Measurements from ENCODE around the gene VIPR2. TPM values are rescaled to one million over a fixed set of nuclear protein-coding genes. Genes with fewer than 3 reads are reported as not detected.

VIPR2 gene
- total and polyA plus RNA-seq, 8 donors, result 3.7 to 13.7 (median 10.6) TPM

DNA sequence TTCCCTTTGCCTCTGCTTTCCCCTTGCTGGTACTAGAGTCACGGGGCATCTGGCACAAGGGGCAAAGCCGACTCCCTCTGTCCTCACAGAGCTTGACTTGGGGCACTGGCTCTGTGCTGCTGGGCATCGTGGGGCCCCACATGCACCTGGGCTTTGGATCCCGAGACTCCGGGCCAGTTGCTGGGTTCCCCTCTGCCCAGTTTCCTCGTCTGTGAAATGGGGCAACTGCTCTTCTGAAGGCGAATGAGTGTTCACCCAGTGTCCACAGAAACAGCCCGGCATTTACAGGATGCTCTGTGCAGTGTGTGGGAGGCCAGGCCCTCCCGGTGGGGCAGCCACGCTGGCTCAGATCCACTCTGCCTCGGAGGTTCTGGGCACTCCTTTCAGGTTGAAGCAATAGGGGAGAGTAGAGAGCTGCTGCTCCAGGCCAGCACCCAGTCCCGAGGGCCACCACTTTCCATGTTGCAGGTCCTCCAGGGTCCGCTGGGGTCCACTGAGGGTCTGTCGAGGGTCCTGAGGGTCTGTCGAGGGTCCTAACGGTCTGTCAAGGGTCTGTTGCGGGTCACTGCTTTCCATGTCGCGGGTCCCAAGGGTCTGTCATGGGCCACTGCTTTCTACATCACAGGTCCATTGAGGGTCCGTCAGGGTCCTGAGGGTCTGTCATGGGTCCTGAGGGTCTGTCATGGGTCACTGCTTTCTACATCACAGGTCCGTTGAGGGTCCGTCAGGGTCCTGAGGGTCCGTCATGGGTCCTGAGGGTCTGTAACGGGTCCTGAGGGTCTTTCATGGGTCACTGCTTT, 103.6 kb downstream of the VIPR2 start:
- H3K36me3 ChIP-seq, result no peaks in the 10 kb centered on the region
- intact Hi-C loops (cut with DNase I), result no loop called here
- no peaks in the 10 kb centered on the region for H3K27me3 ChIP-seq
- no peaks in the 10 kb centered on the region for H3K4me1 ChIP-seq
- no peak overlapping the region for H3K4me3 ChIP-seq
- DNase-seq (peak in 1 of 6 donors; percentile 41), ATAC-seq (no peak), FAIRE-seq (no peak)
- TF ChIP-seq, protein P1, sequence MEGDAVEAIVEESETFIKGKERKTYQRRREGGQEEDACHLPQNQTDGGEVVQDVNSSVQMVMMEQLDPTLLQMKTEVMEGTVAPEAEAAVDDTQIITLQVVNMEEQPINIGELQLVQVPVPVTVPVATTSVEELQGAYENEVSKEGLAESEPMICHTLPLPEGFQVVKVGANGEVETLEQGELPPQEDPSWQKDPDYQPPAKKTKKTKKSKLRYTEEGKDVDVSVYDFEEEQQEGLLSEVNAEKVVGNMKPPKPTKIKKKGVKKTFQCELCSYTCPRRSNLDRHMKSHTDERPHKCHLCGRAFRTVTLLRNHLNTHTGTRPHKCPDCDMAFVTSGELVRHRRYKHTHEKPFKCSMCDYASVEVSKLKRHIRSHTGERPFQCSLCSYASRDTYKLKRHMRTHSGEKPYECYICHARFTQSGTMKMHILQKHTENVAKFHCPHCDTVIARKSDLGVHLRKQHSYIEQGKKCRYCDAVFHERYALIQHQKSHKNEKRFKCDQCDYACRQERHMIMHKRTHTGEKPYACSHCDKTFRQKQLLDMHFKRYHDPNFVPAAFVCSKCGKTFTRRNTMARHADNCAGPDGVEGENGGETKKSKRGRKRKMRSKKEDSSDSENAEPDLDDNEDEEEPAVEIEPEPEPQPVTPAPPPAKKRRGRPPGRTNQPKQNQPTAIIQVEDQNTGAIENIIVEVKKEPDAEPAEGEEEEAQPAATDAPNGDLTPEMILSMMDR (IDR thresholded peaks at IDR 0.05), result no peak
- WGBS, 2 donors, result 88 to 95% methylated on average over 24 of the region's 24 CpGs
- no peak overlapping the region for H3K27ac ChIP-seq
- no peaks in the 10 kb centered on the region for H3K9me3 ChIP-seq

DNA sequence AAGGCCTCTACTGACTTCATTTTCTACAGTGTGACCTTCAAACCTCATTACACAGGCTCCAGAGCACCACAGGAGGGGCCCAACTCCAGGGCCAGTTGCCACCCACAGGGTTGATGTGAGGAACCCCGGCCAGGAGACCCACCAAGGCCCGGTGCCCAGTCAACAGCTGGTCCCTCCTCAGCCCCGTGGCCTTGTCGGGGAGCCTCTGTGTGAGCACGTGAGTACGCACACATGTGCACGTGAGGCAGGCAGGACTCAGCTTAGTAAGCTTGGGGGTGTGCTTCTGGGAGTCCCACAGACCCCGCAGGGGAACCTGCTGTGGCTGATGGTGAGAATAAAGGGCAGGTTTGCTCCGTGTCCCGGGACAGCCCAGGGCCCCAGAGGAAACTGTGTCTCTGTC, 104.5 kb downstream of the VIPR2 start:
- 71 to 74% methylated on average over 10 of the region's 10 CpGs for WGBS, 2 donors
- peak in 1 of 6 donors; percentile 35 for DNase-seq

DNA sequence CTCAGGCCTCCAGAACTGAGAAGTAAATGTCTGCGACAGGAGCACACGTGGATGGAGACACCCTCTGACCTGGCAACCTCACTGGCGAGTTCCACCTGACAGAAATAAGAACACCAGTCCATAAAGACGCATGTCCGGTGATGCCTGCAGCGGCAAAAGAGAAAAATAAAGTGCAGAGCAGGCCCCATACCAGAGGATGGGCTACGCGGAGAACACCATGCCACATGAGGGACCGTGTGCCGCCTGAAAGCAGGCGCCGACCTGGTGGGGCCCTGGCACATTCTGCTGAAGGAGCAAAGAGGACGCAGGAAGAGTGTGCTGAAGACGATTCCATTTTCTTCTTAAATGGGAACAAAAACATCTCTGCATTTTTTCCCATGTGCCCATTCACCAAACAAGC, 105.0 kb downstream of the VIPR2 start:
- DNase-seq, result peak in 1 of 6 donors; percentile 21
- Histone ChIP-seq H3K36me3 (no peaks in the 10 kb centered on the region), H3K4me3 (no peak overlapping the region), H3K9me3 (no peaks in the 10 kb centered on the region), H3K27me3 (no peaks in the 10 kb centered on the region), H3K27ac (no peak overlapping the region), H3K4me1 (no peaks in the 10 kb centered on the region)
- intact Hi-C loops (cut with DNase I), result no loop called here
- FAIRE-seq, result no peak
- TF ChIP-seq, protein P1 (IDR thresholded peaks at IDR 0.05), result no peak
- WGBS, 2 donors, result 94 to 95% methylated on average over 14 of the region's 14 CpGs
- ATAC-seq, result no peak

More for the DNA sequence above, 104.5 kb downstream of the VIPR2 start:
- Histone ChIP-seq H3K9me3 (no peaks in the 10 kb centered on the region), H3K27ac (no peak overlapping the region), H3K27me3 (no peaks in the 10 kb centered on the region), H3K4me3 (no peak overlapping the region), H3K4me1 (no peaks in the 10 kb centered on the region), H3K36me3 (no peaks in the 10 kb centered on the region)
- FAIRE-seq (no peak), ATAC-seq (no peak)
- intact Hi-C loops (cut with DNase I), result no loop called here
- TF ChIP-seq, protein P1 (IDR thresholded peaks at IDR 0.05), result no peak

DNA sequence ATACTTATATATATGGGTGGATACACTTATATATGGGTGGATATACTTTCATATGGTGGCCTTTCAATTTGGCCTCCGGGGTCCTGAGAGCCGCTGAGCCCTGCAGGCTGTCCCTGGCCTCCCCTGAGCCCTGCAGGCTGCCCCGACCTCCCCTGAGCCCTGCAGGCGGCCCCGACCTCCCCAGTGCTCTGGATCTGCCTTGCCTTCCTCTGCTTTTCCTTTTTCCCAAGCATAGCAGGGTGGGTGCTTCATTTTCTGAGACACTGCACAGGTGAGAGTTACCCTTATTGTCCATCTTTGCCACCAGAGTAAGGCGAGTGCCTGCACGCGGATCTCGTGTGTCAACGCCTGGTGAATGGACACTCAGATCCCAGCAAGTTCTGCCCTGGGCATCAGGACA, 106.6 kb downstream of the VIPR2 start:
- intact Hi-C loops (cut with DNase I), result no loop called here
- H3K27me3 ChIP-seq, result no peaks in the 10 kb centered on the region
- H3K4me1 ChIP-seq, result no peaks in the 10 kb centered on the region
- TF ChIP-seq, protein P1 (IDR thresholded peaks at IDR 0.05), result no peak
- no peak overlapping the region for H3K27ac ChIP-seq
- FAIRE-seq (no peak), ATAC-seq (no peak), DNase-seq (peak in 1 of 6 donors; percentile 45)
- H3K36me3 ChIP-seq, result no peaks in the 10 kb centered on the region
- H3K4me3 ChIP-seq, result no peak overlapping the region
- no peaks in the 10 kb centered on the region for H3K9me3 ChIP-seq
- WGBS, 2 donors, result 84 to 89% methylated on average over 10 of the region's 10 CpGs
